ENCODE results near the gene CT45A1. TPM values are rescaled to one million over a fixed set of nuclear protein-coding genes. Genes with fewer than 3 reads are reported as not detected.

CT45A1 gene, protein sequence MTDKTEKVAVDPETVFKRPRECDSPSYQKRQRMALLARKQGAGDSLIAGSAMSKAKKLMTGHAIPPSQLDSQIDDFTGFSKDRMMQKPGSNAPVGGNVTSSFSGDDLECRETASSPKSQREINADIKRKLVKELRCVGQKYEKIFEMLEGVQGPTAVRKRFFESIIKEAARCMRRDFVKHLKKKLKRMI
- total RNA-seq (2022; extraction: Qiagen RNA extraction; ENCODE audit: low read depth), result not detected in 5 replicates

DNA sequence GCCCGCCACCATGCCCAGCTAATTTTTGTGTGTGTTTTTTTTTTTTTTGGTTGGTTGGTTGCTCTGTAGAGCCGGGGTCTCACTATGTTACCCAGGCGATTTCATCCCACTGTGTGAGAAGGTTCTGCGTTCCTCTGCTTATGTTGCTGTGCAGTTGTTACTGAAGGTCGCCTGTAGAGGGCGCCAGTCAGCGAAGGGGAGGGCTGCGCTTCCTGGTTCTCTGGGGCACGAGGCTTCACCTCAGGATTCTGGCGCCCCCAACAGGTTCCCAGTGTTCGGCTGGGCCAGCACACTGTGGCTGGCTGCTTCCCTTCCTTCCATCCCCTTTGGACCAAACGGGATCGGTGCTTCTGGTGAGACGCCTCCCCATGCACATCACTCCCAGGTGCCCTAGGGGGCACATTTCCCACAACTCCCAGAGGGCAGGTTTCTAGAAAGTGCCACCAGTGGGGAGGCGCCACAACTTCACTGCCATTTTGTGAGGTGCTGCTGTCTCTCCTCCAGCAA is at the start of gene CT45A1:
Gene CT45A1 (plus strand): TSS at position 457 of the 507 bp plus-strand sequence. CDS start 5,302 bp downstream, outside the sequence.

DNA sequence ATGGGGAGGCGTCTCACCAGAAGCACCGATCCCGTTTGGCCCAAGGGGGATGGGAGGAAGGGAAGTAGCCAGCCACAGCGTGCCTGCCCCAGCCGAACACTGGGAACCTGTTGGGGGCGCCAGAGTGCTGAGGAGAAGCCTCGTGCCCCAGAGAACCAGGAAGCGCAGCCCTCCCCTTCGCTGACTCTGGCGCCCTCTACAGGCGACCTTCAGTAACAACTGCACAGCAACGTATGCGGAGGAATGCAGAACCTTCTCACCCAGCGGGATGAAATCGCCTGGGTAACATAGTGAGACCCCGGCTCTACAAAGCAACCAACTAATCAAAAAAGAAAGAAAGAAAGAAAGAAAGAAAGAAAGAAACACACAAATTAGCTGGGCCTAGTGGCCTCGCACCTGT is 54.7 kb downstream of the CT45A1 start, which contains the start of gene CT45A3:
Gene CT45A3 (minus strand): TSS at position 101 of the 400 bp plus-strand sequence. CDS start 3,747 bp downstream, outside the sequence.

Other genes starting within 250 kb of the CT45A1 start
- gene INTS6L, start 193.0 kb upstream of the CT45A1 start, total RNA-seq (2022; extraction: Qiagen RNA extraction; ENCODE audit: low read depth), result 0.08 to 0.46 TPM (median 0.17 TPM) in 5 replicates
- gene CT45A3, start 54.6 kb downstream of the CT45A1 start, total RNA-seq (2022; extraction: Qiagen RNA extraction; ENCODE audit: low read depth), result 0.10 to 0.16 TPM in 2 of 5 replicates, not detected in the others
- gene CT45A5, start 71.9 kb downstream of the CT45A1 start, total RNA-seq (2022; extraction: Qiagen RNA extraction; ENCODE audit: low read depth), result 0.08 to 0.19 TPM in 2 of 5 replicates, not detected in the others
- gene CT45A6, start 89.1 kb downstream of the CT45A1 start, total RNA-seq (2022; extraction: Qiagen RNA extraction; ENCODE audit: low read depth), result not detected in 5 replicates
- gene CT45A2, start 106.4 kb downstream of the CT45A1 start, total RNA-seq (2022; extraction: Qiagen RNA extraction; ENCODE audit: low read depth), result not detected in 5 replicates
- gene CT45A7, start 123.6 kb downstream of the CT45A1 start, total RNA-seq (2022; extraction: Qiagen RNA extraction; ENCODE audit: low read depth), result not detected in 5 replicates
- gene CT45A8, start 140.9 kb downstream of the CT45A1 start, total RNA-seq (2022; extraction: Qiagen RNA extraction; ENCODE audit: low read depth), result not detected in 5 replicates
- gene CT45A9, start 158.2 kb downstream of the CT45A1 start, total RNA-seq (2022; extraction: Qiagen RNA extraction; ENCODE audit: low read depth), result not detected in 5 replicates
- 0.23 to 0.55 TPM (median 0.37 TPM) in 4 of 5 replicates, not detected in the other for gene CT45A10, start 179.8 kb downstream of the CT45A1 start, total RNA-seq (2022; extraction: Qiagen RNA extraction; ENCODE audit: low read depth)
- gene SAGE1, start 180.1 kb downstream of the CT45A1 start, total RNA-seq (2022; extraction: Qiagen RNA extraction; ENCODE audit: low read depth), result 0.04 to 0.07 TPM (median 0.06 TPM) in 3 of 5 replicates, not detected in the others

Data from A549 treated with DMSO at 1 μM for 4 hours (cell line).